ENCODE data around the gene KLHL7.

- TF ChIP-seq ESRRG (CRISPR knock-in tag; IDR thresholded peaks at IDR 0.05): no peak
- TF ChIP-seq PATZ1 (CRISPR knock-in tag; IDR thresholded peaks at IDR 0.05; ENCODE audit: borderline replicate concordance): no peak
- no peak for TF ChIP-seq ZFP3 (CRISPR knock-in tag; IDR thresholded peaks at IDR 0.05)
- no peak for TF ChIP-seq ARNTL (CRISPR knock-in tag; IDR thresholded peaks at IDR 0.05; ENCODE audit: borderline replicate concordance, low read depth)
- no peak for TF ChIP-seq CREB5 (CRISPR knock-in tag; IDR thresholded peaks at IDR 0.05; ENCODE audit: low read depth)
- no peak for TF ChIP-seq RARB (CRISPR knock-in tag; IDR thresholded peaks at IDR 0.05)
Measured at GRCh38 chr7:23214423-23214822, 108.8 kb downstream of the KLHL7 start.

Measured in SK-N-SH treated with all-trans-retinoic acid at 6 μM for 48 hours (cell line).